GM18907 (cell line): Measurements from ENCODE around the gene MADCAM1.

ENCODE experiments used
- ATAC-seq: cut with Tn5 transposase; IDR thresholded peaks from one replicate; pipeline ENCODE4 v1.9.1; 2021; ENCODE audit warnings: mild to moderate bottlenecking, moderate library complexity; ENCODE audit not compliant: unreplicated experiment

The MADCAM1 gene

GRCh38 chr19:531009-531752 lies 34.9 kb downstream of the MADCAM1 start:
- peak; percentile 64 for ATAC-seq

- ATAC-seq: peak; percentile 59
Observed at GRCh38 chr19:531753-532560, 35.7 kb downstream of the MADCAM1 start, which contains the start of gene CDC34. Gene CDC34 (plus strand): TSS chr19:531760. CDS start chr19:531932, 172 bp downstream.

- ATAC-seq: no peak
Observed at GRCh38 chr19:532561-533363, 36.5 kb downstream of the MADCAM1 start.

- ATAC-seq: no peak
Observed at GRCh38 chr19:533364-534058, 37.2 kb downstream of the MADCAM1 start.

- ATAC-seq: no peak
Observed at GRCh38 chr19:534088-534487, 37.8 kb downstream of the MADCAM1 start.

- no peak for ATAC-seq
Observed at GRCh38 chr19:535017-535835, 38.9 kb downstream of the MADCAM1 start.

GRCh38 chr19:536031-536880 lies 40.0 kb downstream of the MADCAM1 start:
- no peak for ATAC-seq

GRCh38 chr19:536881-537404 lies 40.7 kb downstream of the MADCAM1 start:
- no peak for ATAC-seq

- no peak for ATAC-seq
Observed at GRCh38 chr19:538641-539428, 42.5 kb downstream of the MADCAM1 start.

- ATAC-seq: no peak
Observed at GRCh38 chr19:539429-540030, 43.2 kb downstream of the MADCAM1 start.

- ATAC-seq: no peak
Observed at GRCh38 chr19:540867-541637, 44.8 kb downstream of the MADCAM1 start.

- ATAC-seq: no peak
Observed at GRCh38 chr19:541699-542098, 45.4 kb downstream of the MADCAM1 start.

GRCh38 chr19:542173-542866 lies 46.0 kb downstream of the MADCAM1 start:
- no peak for ATAC-seq

GRCh38 chr19:543910-544608 lies 47.8 kb downstream of the MADCAM1 start, which contains the start of gene GZMM:
Gene GZMM (plus strand): TSS chr19:544053. CDS start chr19:544072, 19 bp downstream.
- ATAC-seq: no peak

GRCh38 chr19:547117-547516 lies 50.8 kb downstream of the MADCAM1 start:
- ATAC-seq: no peak
